ENCODE measurements around the gene PRR11.
"Not testable (repeated sequence)": the region's sequence is repeated elsewhere in the genome, so short reads cannot be mapped to it uniquely, and the experiment has no call there.

PRR11 gene

GRCh38 chr17:59138339-59138738, 17.2 kb upstream of the PRR11 start:
- H3K27ac Mint-ChIP-seq; H3K9me3 Mint-ChIP-seq; H3K27me3 Mint-ChIP-seq (ENCODE audit: low read depth); H3K36me3 Mint-ChIP-seq (ENCODE audit: low read depth); H3K4me1 Mint-ChIP-seq (ENCODE audit: low read depth); H3K4me3 Mint-ChIP-seq: not testable (repeated sequence)

- Mint-ChIP-seq H3K36me3 (ENCODE audit: low read depth) (no peaks in the 10 kb centered on the region), H3K27ac (no peak overlapping the region), H3K27me3 (ENCODE audit: low read depth) (no peaks in the 10 kb centered on the region), H3K4me3 (no peak overlapping the region), H3K9me3 (no peaks in the 10 kb centered on the region), H3K4me1 (ENCODE audit: low read depth) (peaks cover 3% of the 10 kb centered on the region)
These were observed 15.6 kb upstream of the PRR11 start for GRCh38 chr17:59139939-59140338.

GRCh38 chr17:59141860-59142259, 13.7 kb upstream of the PRR11 start:
- Mint-ChIP-seq H3K4me1 (ENCODE audit: low read depth) (peaks cover 3% of the 10 kb centered on the region), H3K9me3 (no peaks in the 10 kb centered on the region), H3K4me3 (no peak overlapping the region), H3K36me3 (ENCODE audit: low read depth) (peaks cover 4% of the 10 kb centered on the region), H3K27ac (no peak overlapping the region), H3K27me3 (ENCODE audit: low read depth) (no peaks in the 10 kb centered on the region)

- no peaks in the 10 kb centered on the region for H3K27me3 Mint-ChIP-seq (ENCODE audit: low read depth)
- no peak overlapping the region for H3K27ac Mint-ChIP-seq
- no peak overlapping the region for H3K4me3 Mint-ChIP-seq
- H3K36me3 Mint-ChIP-seq (ENCODE audit: low read depth), result peaks cover 4% of the 10 kb centered on the region
- no peaks in the 10 kb centered on the region for H3K9me3 Mint-ChIP-seq
- peaks cover 10% of the 10 kb centered on the region for H3K4me1 Mint-ChIP-seq (ENCODE audit: low read depth)
These were observed 9.9 kb upstream of the PRR11 start for GRCh38 chr17:59145571-59146096.

GRCh38 chr17:59149051-59149450, 6.5 kb upstream of the PRR11 start:
- Mint-ChIP-seq H3K36me3 (ENCODE audit: low read depth) (peaks cover 14% of the 10 kb centered on the region), H3K4me3 (no peak overlapping the region), H3K4me1 (ENCODE audit: low read depth) (peaks cover 31% of the 10 kb centered on the region), H3K27me3 (ENCODE audit: low read depth) (no peaks in the 10 kb centered on the region), H3K9me3 (no peaks in the 10 kb centered on the region), H3K27ac (peak overlapping the region; percentile 55)

- Mint-ChIP-seq H3K4me1 (ENCODE audit: low read depth) (peaks cover 31% of the 10 kb centered on the region), H3K27me3 (ENCODE audit: low read depth) (no peaks in the 10 kb centered on the region), H3K9me3 (no peaks in the 10 kb centered on the region), H3K36me3 (ENCODE audit: low read depth) (peaks cover 14% of the 10 kb centered on the region), H3K27ac (peak overlapping the region; percentile 62), H3K4me3 (no peak overlapping the region)
These were observed 5.6 kb upstream of the PRR11 start for GRCh38 chr17:59149841-59150511.

- peaks cover 9% of the 10 kb centered on the region for H3K36me3 Mint-ChIP-seq (ENCODE audit: low read depth)
- H3K4me1 Mint-ChIP-seq (ENCODE audit: low read depth), result peaks cover 31% of the 10 kb centered on the region
- no peaks in the 10 kb centered on the region for H3K27me3 Mint-ChIP-seq (ENCODE audit: low read depth)
- H3K27ac Mint-ChIP-seq, result peak overlapping the region; percentile 36
- no peak overlapping the region for H3K4me3 Mint-ChIP-seq
- no peaks in the 10 kb centered on the region for H3K9me3 Mint-ChIP-seq
These were observed 4.5 kb upstream of the PRR11 start for GRCh38 chr17:59151006-59151405.

- Mint-ChIP-seq H3K4me1 (ENCODE audit: low read depth) (peaks cover 31% of the 10 kb centered on the region), H3K27ac (peak overlapping the region; percentile 10), H3K9me3 (no peaks in the 10 kb centered on the region), H3K36me3 (ENCODE audit: low read depth) (peaks cover 9% of the 10 kb centered on the region), H3K4me3 (peak overlapping the region; percentile 36), H3K27me3 (ENCODE audit: low read depth) (no peaks in the 10 kb centered on the region)
These were observed 4.0 kb upstream of the PRR11 start for GRCh38 chr17:59151591-59151990.

- Mint-ChIP-seq H3K27me3 (ENCODE audit: low read depth) (no peaks in the 10 kb centered on the region), H3K9me3 (no peaks in the 10 kb centered on the region), H3K4me1 (ENCODE audit: low read depth) (peaks cover 36% of the 10 kb centered on the region), H3K4me3 (peak overlapping the region; percentile 53), H3K27ac (no peak overlapping the region), H3K36me3 (ENCODE audit: low read depth) (peaks cover 9% of the 10 kb centered on the region)
These were observed 2.6 kb upstream of the PRR11 start for GRCh38 chr17:59152925-59153324.

GRCh38 chr17:59154292-59154720, 1.2 kb upstream of the PRR11 start:
- H3K9me3 Mint-ChIP-seq, result no peaks in the 10 kb centered on the region
- no peaks in the 10 kb centered on the region for H3K27me3 Mint-ChIP-seq (ENCODE audit: low read depth)
- peaks cover 42% of the 10 kb centered on the region for H3K4me1 Mint-ChIP-seq (ENCODE audit: low read depth)
- H3K36me3 Mint-ChIP-seq (ENCODE audit: low read depth), result peaks cover 11% of the 10 kb centered on the region
- H3K4me3 Mint-ChIP-seq, result no peak overlapping the region
- no peak overlapping the region for H3K27ac Mint-ChIP-seq

- Mint-ChIP-seq H3K36me3 (ENCODE audit: low read depth) (peaks cover 11% of the 10 kb centered on the region), H3K4me3 (no peak within 1 kb of the TSS), H3K9me3 (no peaks in the 10 kb centered on the region), H3K27me3 (ENCODE audit: low read depth) (no peaks in the 10 kb centered on the region), H3K27ac (no peak within 1 kb of the TSS), H3K4me1 (ENCODE audit: low read depth) (peaks cover 43% of the 10 kb centered on the region)
These were observed 666 bp upstream of the PRR11 start, which contains the start of gene SKA2 for GRCh38 chr17:59154721-59155438. Gene SKA2, minus strand, starts transcription at chr17:59155186. Its CDS starts 23 bp downstream, at chr17:59155163.

GRCh38 chr17:59160157-59161025, 4.8 kb downstream of the PRR11 start:
- H3K36me3 Mint-ChIP-seq (ENCODE audit: low read depth), result peaks cover 5% of the 10 kb centered on the region

GRCh38 chr17:59161477-59161876, 5.9 kb downstream of the PRR11 start:
- H3K9me3 Mint-ChIP-seq, result no peaks in the 10 kb centered on the region
- H3K36me3 Mint-ChIP-seq (ENCODE audit: low read depth), result peaks cover 7% of the 10 kb centered on the region
- H3K4me3 Mint-ChIP-seq, result no peak overlapping the region
- H3K27me3 Mint-ChIP-seq (ENCODE audit: low read depth), result no peaks in the 10 kb centered on the region
- peak overlapping the region; percentile 68 for H3K27ac Mint-ChIP-seq
- H3K4me1 Mint-ChIP-seq (ENCODE audit: low read depth), result peaks cover 38% of the 10 kb centered on the region

More at GRCh38 chr17:59160157-59161025, 4.8 kb downstream of the PRR11 start:
- Mint-ChIP-seq H3K27ac (peak overlapping the region; percentile 89), H3K27me3 (ENCODE audit: low read depth) (no peaks in the 10 kb centered on the region), H3K4me3 (peak overlapping the region; percentile 20), H3K4me1 (ENCODE audit: low read depth) (peaks cover 36% of the 10 kb centered on the region), H3K9me3 (no peaks in the 10 kb centered on the region)

- H3K27me3 Mint-ChIP-seq (ENCODE audit: low read depth), result no peaks in the 10 kb centered on the region
- peaks cover 9% of the 10 kb centered on the region for H3K36me3 Mint-ChIP-seq (ENCODE audit: low read depth)
- no peak overlapping the region for H3K4me3 Mint-ChIP-seq
- no peak overlapping the region for H3K27ac Mint-ChIP-seq
- peaks cover 11% of the 10 kb centered on the region for H3K4me1 Mint-ChIP-seq (ENCODE audit: low read depth)
- no peaks in the 10 kb centered on the region for H3K9me3 Mint-ChIP-seq
These were observed 10.4 kb downstream of the PRR11 start for GRCh38 chr17:59165933-59166342.
